A172 (cell line): ENCODE data around the gene PPP4C. TPM values are rescaled to one million over a fixed set of nuclear protein-coding genes. Genes with fewer than 3 reads are reported as not detected.

Experiments used
- DNase-seq: peaks from one replicate; pipeline ENCODE4 v3.0.0-alpha.2; 2015; ENCODE audit warnings: low spot score
- total RNA-seq: library from RNA; depleted of rRNA; stranded (reverse); fragments of >200 nt; shearing (Covaris generic); gene quantifications from 2 replicates; pipeline ENCODE4 v1.2.3, GENCODE V29; 2014

Gene PPP4C
- total RNA-seq, 1 experiment from 2014 or later, result 185 TPM

GRCh38 chr16:30054959-30055553 lies 20.7 kb upstream of the PPP4C start:
- no peak for DNase-seq

GRCh38 chr16:30060346-30060745 lies 15.4 kb upstream of the PPP4C start:
- no peak for DNase-seq

- DNase-seq, result no peak
These were observed 14.8 kb upstream of the PPP4C start for GRCh38 chr16:30060836-30061554.

- DNase-seq, result no peak
These were observed 12.4 kb upstream of the PPP4C start for GRCh38 chr16:30063278-30063892.

- DNase-seq, result peak; percentile 70
These were observed 11.7 kb upstream of the PPP4C start for GRCh38 chr16:30063893-30064728.

- no peak for DNase-seq
These were observed 11.1 kb upstream of the PPP4C start for GRCh38 chr16:30064729-30065101.

- peak; percentile 98 for DNase-seq
These were observed 10.5 kb upstream of the PPP4C start, which contains the start of gene ALDOA for GRCh38 chr16:30065102-30065942. Gene ALDOA (plus strand): TSS chr16:30065760. CDS start chr16:30066898, 1,138 bp downstream.

- DNase-seq, result no peak
These were observed 9.6 kb upstream of the PPP4C start for GRCh38 chr16:30065943-30066760.

- DNase-seq, result no peak
These were observed 8.8 kb upstream of the PPP4C start for GRCh38 chr16:30066761-30067583.

GRCh38 chr16:30067584-30067916 lies 8.2 kb upstream of the PPP4C start:
- no peak for DNase-seq

GRCh38 chr16:30068333-30068732 lies 7.5 kb upstream of the PPP4C start:
- DNase-seq, result no peak

- DNase-seq, result no peak
These were observed 6.8 kb upstream of the PPP4C start for GRCh38 chr16:30068750-30069610.

GRCh38 chr16:30069611-30070462 lies 6.0 kb upstream of the PPP4C start:
- no peak for DNase-seq

- DNase-seq, result no peak
These were observed 5.3 kb upstream of the PPP4C start for GRCh38 chr16:30070490-30070889.

GRCh38 chr16:30076276-30076791 lies 540 bp downstream of the PPP4C start:
- DNase-seq, result no peak

- no peak for DNase-seq
These were observed 1.9 kb downstream of the PPP4C start for GRCh38 chr16:30077656-30078055.

- no peak for DNase-seq
These were observed 3.0 kb downstream of the PPP4C start for GRCh38 chr16:30078744-30079143.
